ENCODE measurements around the gene GPRC5B. TPM values are rescaled to one million over a fixed set of nuclear protein-coding genes. Genes with fewer than 3 reads are reported as not detected.
A peak's percentile ranks its signal among the peaks of the same experiment; 100 is the strongest.

The GPRC5B gene
- total and polyA plus RNA-seq, 2 donors (not counting 1 experiment from before 2014, with no cell fraction given) = 4.3 to 4.5 TPM

DNA sequence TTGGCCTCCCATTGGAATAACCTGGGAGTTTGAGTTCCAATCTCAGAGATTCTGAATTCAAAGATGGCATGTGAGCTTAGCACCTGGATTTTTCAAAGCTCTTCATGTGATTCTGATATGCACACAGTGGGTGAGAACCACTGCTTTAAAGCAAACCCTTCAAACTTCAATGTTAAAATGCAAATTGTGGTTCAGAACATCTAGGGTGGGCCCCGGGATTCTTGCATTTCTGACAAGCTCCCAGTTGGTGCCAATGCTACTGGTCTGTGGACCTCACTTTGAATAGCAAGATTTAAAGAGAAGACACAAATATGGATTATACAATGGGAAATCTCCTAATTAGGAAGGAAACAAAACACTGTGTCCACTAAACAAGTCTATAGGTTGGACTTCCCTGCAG lies 43.8 kb upstream of the GPRC5B start:
- H3K4me2 ChIP-seq (ENCODE audit: extremely low read depth, insufficient read depth, low read length) = no peak overlapping the region
- no peaks in the 10 kb centered on the region for H4K20me1 ChIP-seq (ENCODE audit: control insufficient read depth, extremely low read depth, insufficient read depth, low read length)
- no peaks in the 10 kb centered on the region for H3K4me1 ChIP-seq (ENCODE audit: control insufficient read depth, extremely low read depth, insufficient read depth, low read length)
- H3K27me3 ChIP-seq (ENCODE audit: control insufficient read depth, insufficient read depth, low read length) = no peaks in the 10 kb centered on the region
- H2AFZ ChIP-seq (ENCODE audit: low read length) = no peak overlapping the region
- no peaks in the 10 kb centered on the region for H3K9me3 ChIP-seq (ENCODE audit: control insufficient read depth, insufficient read depth, low read depth, low read length)
- DNase-seq (ENCODE audit: low read depth in 2 of 2) = no peak
- H3K27ac ChIP-seq (ENCODE audit: insufficient read depth, low read length) = no peak overlapping the region
- H3K4me3 ChIP-seq (replicated peaks in 1 of 4; ENCODE audit: control extremely low read depth in 1 of 4, insufficient read depth in 1 of 4, low read depth in 3 of 4, low read length in 4 of 4) = no peak overlapping the region
- no peak for TF ChIP-seq EZH2 (IDR thresholded peaks at IDR 0.05; ENCODE audit: low read length, missing control alignments)
- TF ChIP-seq CTCF (conservative IDR thresholded peaks at IDR 0.05 in 1 of 2, IDR thresholded peaks at IDR 0.05 in 1 of 2; ENCODE audit: low read depth in 1 of 2, low read length in 2 of 2) = no peak
- no peaks in the 10 kb centered on the region for H3K79me2 ChIP-seq (ENCODE audit: control insufficient read depth, insufficient read depth, low read length)
- H3K9ac ChIP-seq (ENCODE audit: insufficient read depth, low read length) = no peak overlapping the region
- no peaks in the 10 kb centered on the region for H3K36me3 ChIP-seq (ENCODE audit: control insufficient read depth, insufficient read depth, low read length)

DNA sequence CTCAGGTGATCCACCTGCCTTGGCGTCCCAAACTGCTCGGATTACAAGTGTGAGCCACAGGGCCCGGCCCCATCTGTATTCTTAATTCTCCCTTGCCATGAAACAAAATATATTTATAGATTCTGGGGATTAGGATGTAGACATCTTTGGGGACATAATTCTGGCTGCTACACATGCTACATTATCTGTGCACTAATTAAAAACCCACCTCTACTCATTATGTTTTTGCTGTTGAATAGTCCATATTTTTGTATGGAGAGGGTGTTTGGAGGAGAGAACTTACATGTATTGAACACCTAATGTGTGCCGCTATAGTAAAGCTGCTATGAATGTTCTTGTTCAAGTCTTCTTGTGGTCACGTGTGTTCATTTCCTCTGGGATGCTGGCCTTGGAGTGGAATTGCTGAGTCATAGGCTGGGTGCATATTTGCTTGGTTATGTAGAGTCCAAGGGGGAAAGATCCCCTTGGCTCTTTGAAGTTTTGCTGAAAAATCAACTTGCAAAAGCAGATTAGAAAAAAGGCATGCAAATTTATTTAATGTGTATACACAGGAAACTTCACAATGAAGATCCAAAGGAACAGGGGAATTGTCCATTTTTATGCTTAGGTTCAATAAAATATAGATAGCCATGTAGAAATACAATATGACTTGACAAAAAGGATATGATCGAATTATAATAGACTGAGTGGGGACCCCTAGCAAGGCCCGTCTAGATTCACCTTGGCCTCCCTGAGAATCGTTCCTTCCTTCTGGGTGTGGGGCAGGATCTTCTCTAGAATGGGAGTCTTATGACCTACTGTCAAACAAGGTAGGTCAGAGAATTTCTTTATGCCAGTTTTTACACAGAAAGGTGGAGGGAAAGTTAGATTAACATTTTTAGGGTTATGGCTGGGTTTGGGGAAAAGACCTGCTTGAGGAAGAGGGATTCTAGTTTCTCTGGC lies 42.1 kb upstream of the GPRC5B start:
- TF ChIP-seq CTCF (conservative IDR thresholded peaks at IDR 0.05 in 1 of 2, IDR thresholded peaks at IDR 0.05 in 1 of 2; ENCODE audit: low read depth in 1 of 2, low read length in 2 of 2) = no peak
- no peak for TF ChIP-seq EZH2 (IDR thresholded peaks at IDR 0.05; ENCODE audit: low read length, missing control alignments)
- H3K9ac ChIP-seq (ENCODE audit: insufficient read depth, low read length) = no peak overlapping the region
- H3K79me2 ChIP-seq (ENCODE audit: control insufficient read depth, insufficient read depth, low read length) = no peaks in the 10 kb centered on the region
- no peaks in the 10 kb centered on the region for H3K9me3 ChIP-seq (ENCODE audit: control insufficient read depth, insufficient read depth, low read depth, low read length)
- no peaks in the 10 kb centered on the region for H4K20me1 ChIP-seq (ENCODE audit: control insufficient read depth, extremely low read depth, insufficient read depth, low read length)
- DNase-seq (ENCODE audit: low read depth in 2 of 2) = peak; percentile 48 to 88
- no peak overlapping the region for H3K27ac ChIP-seq (ENCODE audit: insufficient read depth, low read length)
- H3K4me1 ChIP-seq (ENCODE audit: control insufficient read depth, extremely low read depth, insufficient read depth, low read length) = no peaks in the 10 kb centered on the region
- no peak overlapping the region for H2AFZ ChIP-seq (ENCODE audit: low read length)
- H3K4me3 ChIP-seq (replicated peaks in 1 of 4; ENCODE audit: control extremely low read depth in 1 of 4, insufficient read depth in 1 of 4, low read depth in 3 of 4, low read length in 4 of 4) = no peak overlapping the region
- H3K36me3 ChIP-seq (ENCODE audit: control insufficient read depth, insufficient read depth, low read length) = no peaks in the 10 kb centered on the region
- no peak overlapping the region for H3K4me2 ChIP-seq (ENCODE audit: extremely low read depth, insufficient read depth, low read length)
- H3K27me3 ChIP-seq (ENCODE audit: control insufficient read depth, insufficient read depth, low read length) = no peaks in the 10 kb centered on the region

- Histone ChIP-seq H3K36me3 (ENCODE audit: control insufficient read depth, insufficient read depth, low read length) (no peaks in the 10 kb centered on the region), H4K20me1 (ENCODE audit: control insufficient read depth, extremely low read depth, insufficient read depth, low read length) (no peaks in the 10 kb centered on the region), H3K27me3 (ENCODE audit: control insufficient read depth, insufficient read depth, low read length) (no peaks in the 10 kb centered on the region), H3K9ac (ENCODE audit: insufficient read depth, low read length) (no peak overlapping the region), H2AFZ (ENCODE audit: low read length) (no peak overlapping the region), H3K79me2 (ENCODE audit: control insufficient read depth, insufficient read depth, low read length) (no peaks in the 10 kb centered on the region), H3K9me3 (ENCODE audit: control insufficient read depth, insufficient read depth, low read depth, low read length) (no peaks in the 10 kb centered on the region), H3K4me2 (ENCODE audit: extremely low read depth, insufficient read depth, low read length) (no peak overlapping the region), H3K4me3 (replicated peaks in 1 of 4; ENCODE audit: control extremely low read depth in 1 of 4, insufficient read depth in 1 of 4, low read depth in 3 of 4, low read length in 4 of 4) (no peak overlapping the region), H3K4me1 (ENCODE audit: control insufficient read depth, extremely low read depth, insufficient read depth, low read length) (no peaks in the 10 kb centered on the region), H3K27ac (ENCODE audit: insufficient read depth, low read length) (no peak overlapping the region)
- TF ChIP-seq EZH2 (IDR thresholded peaks at IDR 0.05; ENCODE audit: low read length, missing control alignments) (no peak), CTCF (conservative IDR thresholded peaks at IDR 0.05 in 1 of 2, IDR thresholded peaks at IDR 0.05 in 1 of 2; ENCODE audit: low read depth in 1 of 2, low read length in 2 of 2) (no peak)
- no peak for DNase-seq (ENCODE audit: low read depth in 2 of 2)
Measured at GRCh38 chr16:19923396-19923795, 38.7 kb upstream of the GPRC5B start.
